ENCODE results near the gene PID1. TPM values are rescaled to one million over a fixed set of nuclear protein-coding genes. Genes with fewer than 3 reads are reported as not detected.

PID1 gene
- total RNA-seq, 1 experiment from 2014 or later, result 0.15 TPM

DNA sequence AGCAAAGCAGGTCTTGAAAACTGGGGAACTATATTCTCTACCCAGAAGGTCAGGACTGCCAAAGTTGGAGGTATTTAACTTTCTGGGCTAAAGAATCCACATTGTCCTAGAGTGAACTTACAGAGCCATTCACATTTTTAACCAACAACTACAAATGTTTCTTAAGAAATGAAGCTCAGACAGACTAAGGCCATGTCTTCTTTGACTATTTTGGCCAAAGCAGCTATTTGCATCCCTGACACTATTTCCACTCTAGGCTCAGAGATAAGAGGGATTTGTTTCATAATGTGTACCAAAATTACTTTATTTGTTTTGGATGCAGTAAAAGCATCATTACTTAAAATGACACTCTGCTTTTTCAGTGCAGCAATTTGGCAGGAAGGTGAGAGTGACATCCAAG, 18.1 kb downstream of the PID1 start:
- intact Hi-C loops (cut with micrococcal nuclease), result no loop called here
- no peaks in the 10 kb centered on the region for H3K4me1 ChIP-seq (ENCODE audit: control insufficient read depth in 1 of 2, insufficient read depth in 2 of 2, low read length in 2 of 2)
- no peak overlapping the region for H3K9ac ChIP-seq (ENCODE audit: low read length)
- no TSS peak for BruUV-seq (replicated peaks)
- H3K36me3 ChIP-seq (ENCODE audit: control insufficient read depth in 1 of 2, insufficient read depth in 2 of 2, low read length in 2 of 2), result no peaks in the 10 kb centered on the region
- no peak overlapping the region for H3K27ac ChIP-seq (ENCODE audit: low read depth, low read length)
- no peaks in the 10 kb centered on the region for H3K9me2 ChIP-seq (ENCODE audit: insufficient read depth)
- H4K20me1 ChIP-seq (ENCODE audit: insufficient read depth), result no peaks in the 10 kb centered on the region
- no peak overlapping the region for H3K4me2 ChIP-seq (ENCODE audit: low read length)
- no peaks in the 10 kb centered on the region for H3K79me2 ChIP-seq (ENCODE audit: insufficient read depth, low read length)
- TF ChIP-seq RAD21 (IDR thresholded peaks at IDR 0.05; ENCODE audit: low read depth), result no peak
- no peak for TF ChIP-seq ELF1 (IDR thresholded peaks at IDR 0.05; ENCODE audit: borderline replicate concordance, low read depth)
- TF ChIP-seq, protein P1, sequence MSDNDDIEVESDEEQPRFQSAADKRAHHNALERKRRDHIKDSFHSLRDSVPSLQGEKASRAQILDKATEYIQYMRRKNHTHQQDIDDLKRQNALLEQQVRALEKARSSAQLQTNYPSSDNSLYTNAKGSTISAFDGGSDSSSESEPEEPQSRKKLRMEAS (IDR thresholded peaks at IDR 0.05), result no peak
- no peak for TF ChIP-seq EGR1 (IDR thresholded peaks at IDR 0.05; ENCODE audit: low read depth)
- TF ChIP-seq YY1 (IDR thresholded peaks at IDR 0.05; ENCODE audit: extremely low read depth, insufficient replicate concordance, low read depth, low read length), result no peak
- TF ChIP-seq SRF (IDR thresholded peaks at IDR 0.05; ENCODE audit: low read depth), result no peak
- TF ChIP-seq JUND (IDR thresholded peaks at IDR 0.05), result no peak
- no peak for TF ChIP-seq POLR2AphosphoS5 (IDR thresholded peaks at IDR 0.05; ENCODE audit: low read depth, low read length)
- TF ChIP-seq, protein P2, sequence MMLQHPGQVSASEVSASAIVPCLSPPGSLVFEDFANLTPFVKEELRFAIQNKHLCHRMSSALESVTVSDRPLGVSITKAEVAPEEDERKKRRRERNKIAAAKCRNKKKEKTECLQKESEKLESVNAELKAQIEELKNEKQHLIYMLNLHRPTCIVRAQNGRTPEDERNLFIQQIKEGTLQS (IDR thresholded peaks at IDR 0.05), result no peak
- TF ChIP-seq TCF7L2 (IDR thresholded peaks at IDR 0.05; ENCODE audit: borderline replicate concordance, extremely low read depth, insufficient read depth, insufficient read length), result no peak
- TF ChIP-seq CBX3 (IDR thresholded peaks at IDR 0.05; ENCODE audit: low read depth), result no peak
- no peak for TF ChIP-seq SIN3A (IDR thresholded peaks at IDR 0.05; ENCODE audit: low read depth)
- no peak for TF ChIP-seq EZH2 (IDR thresholded peaks at IDR 0.05)
- no peak for TF ChIP-seq EZH2phosphoT487 (IDR thresholded peaks at IDR 0.05; ENCODE audit: borderline replicate concordance)
- no peak for TF ChIP-seq FOSL1 (IDR thresholded peaks at IDR 0.05; ENCODE audit: low read depth)
- no peak for TF ChIP-seq POLR2A (IDR thresholded peaks at IDR 0.05; ENCODE audit: borderline replicate concordance, extremely low read depth, insufficient read depth, insufficient read length)
- TF ChIP-seq CEBPB (IDR thresholded peaks at IDR 0.05; ENCODE audit: low read depth), result no peak
- no peak overlapping the region for H2AFZ ChIP-seq (ENCODE audit: low read depth, low read length, poor library complexity, severe bottlenecking)
- H3K4me3 ChIP-seq (replicated peaks in 1 of 2; ENCODE audit: low read depth in 1 of 2, low read length in 2 of 2), result no peak overlapping the region
- no peaks in the 10 kb centered on the region for H3K27me3 ChIP-seq (ENCODE audit: insufficient read depth, low read length)
- RAD21 ChIA-PET (ENCODE audit: low non-redundant PET in 1 of 2, low total read pairs in 2 of 2, uncharacterized antibody in 2 of 2, unreplicated experiment in 2 of 2), result no interaction called here
- no peak for DNase-seq (ENCODE audit: low read depth, low spot score)
- no peak for ATAC-seq
- CTCF ChIA-PET, result no interaction called here
- H3K9me3 ChIP-seq (ENCODE audit: control insufficient read depth in 1 of 2, insufficient read depth in 1 of 2, low read depth in 1 of 2, low read length in 2 of 2), result no peaks in the 10 kb centered on the region
- POLR2A ChIA-PET, result no interaction called here

Data from HCT116 (cell line).